ENCODE results near the gene SGMS1. TPM values are rescaled to one million over a fixed set of nuclear protein-coding genes. Genes with fewer than 3 reads are reported as not detected.

Gene SGMS1
- total RNA-seq, 1 donor, result 61.2 TPM

DNA sequence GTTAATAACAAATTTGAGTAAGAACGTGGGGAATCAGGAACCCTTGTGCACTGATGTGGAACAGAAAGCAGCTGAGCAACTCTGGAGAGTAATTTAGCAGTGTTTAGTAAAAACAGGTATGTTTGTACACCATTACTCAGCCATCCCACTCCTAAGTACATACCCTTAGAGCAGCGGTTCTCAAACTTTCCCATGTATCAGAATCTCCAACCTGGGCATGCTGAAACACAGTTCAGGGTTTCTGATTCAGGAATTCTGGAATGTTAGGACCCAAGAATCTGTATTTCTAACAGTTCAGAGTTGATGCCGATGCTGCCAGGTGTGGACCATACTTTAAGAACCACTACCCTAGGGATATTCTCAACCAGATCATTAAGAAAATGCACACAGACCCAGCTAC lies 5.1 kb downstream of the SGMS1 start:
- DNase-seq (ENCODE audit: low read depth), result no peak
- TF ChIP-seq, protein P1, sequence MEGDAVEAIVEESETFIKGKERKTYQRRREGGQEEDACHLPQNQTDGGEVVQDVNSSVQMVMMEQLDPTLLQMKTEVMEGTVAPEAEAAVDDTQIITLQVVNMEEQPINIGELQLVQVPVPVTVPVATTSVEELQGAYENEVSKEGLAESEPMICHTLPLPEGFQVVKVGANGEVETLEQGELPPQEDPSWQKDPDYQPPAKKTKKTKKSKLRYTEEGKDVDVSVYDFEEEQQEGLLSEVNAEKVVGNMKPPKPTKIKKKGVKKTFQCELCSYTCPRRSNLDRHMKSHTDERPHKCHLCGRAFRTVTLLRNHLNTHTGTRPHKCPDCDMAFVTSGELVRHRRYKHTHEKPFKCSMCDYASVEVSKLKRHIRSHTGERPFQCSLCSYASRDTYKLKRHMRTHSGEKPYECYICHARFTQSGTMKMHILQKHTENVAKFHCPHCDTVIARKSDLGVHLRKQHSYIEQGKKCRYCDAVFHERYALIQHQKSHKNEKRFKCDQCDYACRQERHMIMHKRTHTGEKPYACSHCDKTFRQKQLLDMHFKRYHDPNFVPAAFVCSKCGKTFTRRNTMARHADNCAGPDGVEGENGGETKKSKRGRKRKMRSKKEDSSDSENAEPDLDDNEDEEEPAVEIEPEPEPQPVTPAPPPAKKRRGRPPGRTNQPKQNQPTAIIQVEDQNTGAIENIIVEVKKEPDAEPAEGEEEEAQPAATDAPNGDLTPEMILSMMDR (IDR thresholded peaks at IDR 0.05; ENCODE audit: insufficient read depth, low read length), result no peak
- H3K4me3 ChIP-seq (ENCODE audit: low read depth, low read length), result no peak overlapping the region

DNA sequence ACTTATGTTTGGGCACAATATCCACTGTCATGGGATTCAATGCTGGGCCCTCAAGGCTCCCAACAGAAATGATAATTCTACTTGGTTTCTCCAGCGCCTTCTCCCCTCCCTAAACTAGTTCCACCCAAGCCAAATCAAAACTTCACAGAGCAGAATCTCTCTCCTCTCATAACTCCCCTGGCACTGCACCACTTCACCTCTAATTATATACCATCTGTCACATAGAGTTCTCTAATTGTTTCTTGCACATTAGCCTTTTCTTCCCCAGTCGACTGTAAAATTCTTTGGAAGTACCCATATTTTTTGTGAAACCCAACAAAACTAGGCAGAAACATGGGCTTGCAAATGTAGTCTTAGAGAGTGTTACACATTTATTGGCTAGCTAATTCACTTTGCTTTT lies 8.1 kb downstream of the SGMS1 start:
- H3K4me3 ChIP-seq (ENCODE audit: low read depth, low read length), result no peak overlapping the region
- TF ChIP-seq, protein P1 (IDR thresholded peaks at IDR 0.05; ENCODE audit: insufficient read depth, low read length), result no peak
- DNase-seq (ENCODE audit: low read depth), result no peak

GRCh38 chr10:50614444-50615137 lies 9.2 kb downstream of the SGMS1 start:
- TF ChIP-seq, protein P1 (IDR thresholded peaks at IDR 0.05; ENCODE audit: insufficient read depth, low read length), result no peak
- H3K4me3 ChIP-seq (ENCODE audit: low read depth, low read length), result no peak overlapping the region
- DNase-seq (ENCODE audit: low read depth), result no peak

DNA sequence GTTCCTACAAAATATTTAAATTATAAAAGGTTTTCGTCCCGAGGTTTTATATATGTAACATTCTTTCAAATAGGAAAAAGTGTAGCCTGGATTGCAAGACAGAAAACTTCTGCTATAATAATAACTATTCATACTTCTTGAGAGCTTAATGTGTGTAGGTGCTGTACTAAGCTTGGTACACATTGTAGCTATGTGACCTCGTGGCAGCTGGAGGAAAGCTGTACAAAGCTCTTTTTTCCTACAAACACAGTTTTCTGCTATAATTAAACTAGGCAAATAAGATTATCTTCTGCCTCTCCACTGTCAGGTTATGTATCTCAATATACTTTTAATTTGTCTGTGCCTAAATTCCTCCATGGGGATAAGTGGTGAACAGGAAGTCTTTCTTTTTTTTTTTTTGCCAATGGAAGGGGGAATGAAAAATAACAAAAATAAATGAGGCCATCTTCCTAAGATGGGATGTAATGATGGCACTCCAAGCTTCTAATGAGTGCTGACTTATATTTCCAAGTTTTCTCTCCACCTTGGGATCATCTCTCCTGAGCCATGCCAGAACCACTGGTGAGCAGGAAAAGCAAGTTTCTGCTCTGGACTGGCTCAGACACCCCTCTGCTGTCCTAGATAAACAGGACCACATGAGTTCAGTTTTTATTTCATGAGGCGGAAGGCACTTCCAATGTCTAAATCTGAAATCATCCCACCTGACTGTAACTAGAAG lies 9.9 kb downstream of the SGMS1 start:
- no peak for DNase-seq (ENCODE audit: low read depth)
- TF ChIP-seq, protein P1 (IDR thresholded peaks at IDR 0.05; ENCODE audit: insufficient read depth, low read length), result no peak
- no peak overlapping the region for H3K4me3 ChIP-seq (ENCODE audit: low read depth, low read length)

DNA sequence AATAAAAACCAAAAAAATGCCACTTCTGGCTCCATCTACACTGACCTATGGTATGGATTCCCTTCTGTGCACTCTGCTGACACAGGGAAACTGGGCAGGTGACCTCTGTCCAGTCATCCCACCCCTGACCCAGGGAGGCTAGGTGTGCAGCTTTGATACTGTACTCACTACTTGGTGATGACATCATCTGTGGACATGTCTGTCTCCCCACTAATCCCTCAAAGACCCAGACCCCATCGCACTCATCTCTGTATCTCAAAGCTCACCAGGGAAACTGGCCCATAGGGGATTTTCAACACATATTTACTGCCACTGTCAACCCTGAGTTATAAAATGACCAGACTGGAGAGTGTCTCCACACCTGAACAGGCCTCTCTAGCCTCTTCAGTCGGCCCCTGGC lies 10.6 kb downstream of the SGMS1 start:
- DNase-seq (ENCODE audit: low read depth), result no peak
- TF ChIP-seq, protein P1 (IDR thresholded peaks at IDR 0.05; ENCODE audit: insufficient read depth, low read length), result no peak
- H3K4me3 ChIP-seq (ENCODE audit: low read depth, low read length), result no peak overlapping the region

DNA sequence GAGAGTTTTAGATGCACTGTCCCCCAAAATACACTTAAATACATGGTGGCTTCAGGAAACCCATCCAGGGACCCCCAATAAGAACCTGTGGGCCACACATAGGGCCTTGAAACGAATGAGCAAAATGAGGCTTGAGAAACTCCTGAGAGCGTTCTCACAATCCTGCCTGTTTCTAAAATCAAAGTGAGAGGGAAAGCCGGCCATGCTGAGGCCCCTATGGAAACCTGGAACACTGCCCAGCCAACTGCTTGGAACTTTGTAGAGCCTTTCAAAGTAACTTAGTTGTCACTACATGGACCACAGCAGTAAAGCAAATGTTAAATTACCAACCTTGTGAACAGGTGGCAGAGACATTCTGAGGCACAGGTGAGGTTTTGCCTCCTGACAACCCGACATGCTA lies 13.4 kb downstream of the SGMS1 start:
- no peak overlapping the region for H3K4me3 ChIP-seq (ENCODE audit: low read depth, low read length)
- no peak for DNase-seq (ENCODE audit: low read depth)
- TF ChIP-seq, protein P1 (IDR thresholded peaks at IDR 0.05; ENCODE audit: insufficient read depth, low read length), result no peak

All from fibroblast of the aortic adventitia (primary cell).